Left ventricle myocardium inferior (tissue), 1 donor: ENCODE measurements around the gene OR8G1. TPM values are rescaled to one million over a fixed set of nuclear protein-coding genes. Genes with fewer than 3 reads are reported as not detected.

Source experiments
- DNase-seq: peaks from one replicate; pipeline ENCODE4 v3.0.0-alpha.2; 2020
- H3K27ac ChIP-seq: fragments of 200-600 bp; replicated peaks from 2 replicates; pipeline ENCODE4 v1.8.0; 2021
- H3K27me3 ChIP-seq: fragments of 200-600 bp; 2 replicates; pipeline ENCODE4 v1.8.0; 2021; ENCODE audit warnings: low read depth
- H3K36me3 ChIP-seq: fragments of 200-600 bp; 2 replicates; pipeline ENCODE4 v1.8.0; 2021
- H3K4me1 ChIP-seq: fragments of 200-600 bp; 2 replicates; pipeline ENCODE4 v1.8.0; 2021
- H3K4me3 ChIP-seq: fragments of 200-600 bp; 2 replicates; pipeline ENCODE4 v1.8.0; 2021; ENCODE audit warnings: mild to moderate bottlenecking, moderate library complexity
- H3K9me3 ChIP-seq: fragments of 200-600 bp; replicated peaks from 2 replicates; pipeline ENCODE4 v1.8.0; 2021
- CTCF ChIP-seq: fragments of 200-600 bp; IDR thresholded peaks from 2 replicates; pipeline ENCODE4 v1.8.0; 2021; ENCODE audit warnings: antibody characterized with exemption, mild to moderate bottlenecking, borderline replicate concordance
- intact Hi-C: fragments of 100-400 bp; cut with micrococcal nuclease; formaldehyde crosslinking; loops from one replicate; pipeline ENCODE4 v1.11.0; 2022
- total RNA-seq: library from RNA; stranded (reverse); fragmentation: NEBNext Ultra II Directional; extraction: Animal tissue kit (Norgen Biotek cat#: 25700); gene quantifications from one replicate; pipeline ENCODE4 v1.2.1, GENCODE V29; 2021
- donor health status: DM: no; HTN: yes; CAD: no; lungs with severe emphysema.

OR8G1 gene
- total RNA-seq, 1 donor from 2014 or later = not detected

DNA sequence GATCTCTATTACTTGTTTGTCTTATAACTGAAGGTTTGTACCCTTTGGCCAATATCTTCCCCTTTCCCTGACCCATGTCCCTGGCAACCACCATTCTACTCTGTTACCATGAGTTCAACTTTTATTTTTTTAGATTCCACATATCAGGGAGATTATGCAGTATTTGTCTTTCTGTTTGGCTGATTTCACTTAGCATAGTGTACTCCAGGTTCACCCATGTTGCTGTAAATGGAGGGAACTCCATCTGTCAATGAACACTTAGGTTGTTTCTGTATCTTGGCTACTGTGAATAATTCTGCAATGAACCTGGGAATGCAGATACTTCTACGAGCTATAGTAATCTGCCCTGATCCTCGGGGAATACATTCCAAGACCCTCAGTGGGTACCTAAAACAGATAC is 42.9 kb upstream of the OR8G1 start:
- H3K4me3 ChIP-seq = no peak overlapping the region
- H3K36me3 ChIP-seq = no peaks in the 10 kb centered on the region
- peaks cover 9% of the 10 kb centered on the region for H3K9me3 ChIP-seq
- no peak for TF ChIP-seq CTCF
- H3K4me1 ChIP-seq = no peaks in the 10 kb centered on the region
- intact Hi-C loops = no loop called here
- no peak overlapping the region for H3K27ac ChIP-seq
- no peak for DNase-seq
- H3K27me3 ChIP-seq = no peaks in the 10 kb centered on the region

GRCh38 chr11:124198897-124199296 is 42.0 kb upstream of the OR8G1 start:
- Histone ChIP-seq H3K27me3 (no peaks in the 10 kb centered on the region), H3K9me3 (peaks cover 9% of the 10 kb centered on the region), H3K4me3 (no peak overlapping the region), H3K36me3 (no peaks in the 10 kb centered on the region), H3K4me1 (no peaks in the 10 kb centered on the region), H3K27ac (no peak overlapping the region)
- no peak for DNase-seq
- no peak for TF ChIP-seq CTCF
- intact Hi-C loops = no loop called here

- intact Hi-C loops = no loop called here
- no peak overlapping the region for H3K4me3 ChIP-seq
- peaks cover 9% of the 10 kb centered on the region for H3K9me3 ChIP-seq
- H3K4me1 ChIP-seq = no peaks in the 10 kb centered on the region
- H3K27me3 ChIP-seq = no peaks in the 10 kb centered on the region
- H3K27ac ChIP-seq = no peak overlapping the region
- no peak for TF ChIP-seq CTCF
- H3K36me3 ChIP-seq = no peaks in the 10 kb centered on the region
- no peak for DNase-seq
Measured at GRCh38 chr11:124199702-124200101, 41.2 kb upstream of the OR8G1 start.

- Histone ChIP-seq H3K27me3 (no peaks in the 10 kb centered on the region), H3K9me3 (peaks cover 9% of the 10 kb centered on the region), H3K4me1 (no peaks in the 10 kb centered on the region), H3K4me3 (no peak overlapping the region), H3K27ac (no peak overlapping the region), H3K36me3 (no peaks in the 10 kb centered on the region)
- no peak for TF ChIP-seq CTCF
- intact Hi-C loops = no loop called here
- no peak for DNase-seq
Measured at GRCh38 chr11:124200671-124201070, 40.2 kb upstream of the OR8G1 start.

- DNase-seq = no peak
- Histone ChIP-seq H3K9me3 (peaks cover 9% of the 10 kb centered on the region), H3K27me3 (no peaks in the 10 kb centered on the region), H3K4me3 (no peak overlapping the region), H3K27ac (no peak overlapping the region), H3K4me1 (no peaks in the 10 kb centered on the region), H3K36me3 (no peaks in the 10 kb centered on the region)
- intact Hi-C loops = no loop called here
- TF ChIP-seq CTCF = no peak
Measured at GRCh38 chr11:124202951-124203350, 37.9 kb upstream of the OR8G1 start.

- no peaks in the 10 kb centered on the region for H3K27me3 ChIP-seq
- DNase-seq = no peak
Measured at GRCh38 chr11:124204008-124204407, 36.9 kb upstream of the OR8G1 start.

More at GRCh38 chr11:124204008-124204407, 36.9 kb upstream of the OR8G1 start:
- no peak overlapping the region for H3K4me3 ChIP-seq
- no peaks in the 10 kb centered on the region for H3K36me3 ChIP-seq
- no peak overlapping the region for H3K27ac ChIP-seq
- H3K9me3 ChIP-seq = peaks cover 9% of the 10 kb centered on the region
- intact Hi-C loops = no loop called here
- no peak for TF ChIP-seq CTCF
- H3K4me1 ChIP-seq = no peaks in the 10 kb centered on the region
